Kidney epithelial cell (primary cell): ENCODE data around the gene DMAC1. TPM values are rescaled to one million over a fixed set of nuclear protein-coding genes. Genes with fewer than 3 reads are reported as not detected.

Experiments used
- DNase-seq: peaks from one replicate; pipeline ENCODE4 v3.0.0-alpha.2; 2010; ENCODE audit warnings: low read depth
- H3K27me3 ChIP-seq: 2 replicates; pipeline ENCODE4 v1.6.0; 2011; ENCODE audit warnings: low read length; ENCODE audit not compliant: control insufficient read depth, insufficient read depth
- H3K36me3 ChIP-seq: 2 replicates; pipeline ENCODE4 v1.5.1; 2011; ENCODE audit warnings: low read length; ENCODE audit not compliant: control insufficient read depth, insufficient read depth
- H3K4me3 ChIP-seq: 2 replicates; pipeline ENCODE4 v1.5.1; 2011; ENCODE audit warnings: low read depth, mild to moderate bottlenecking, control low read depth, low read length
- total RNA-seq: library from RNA; depleted of rRNA; stranded (reverse); fragments of >200 nt; gene quantifications from 2 replicates; pipeline ENCODE4 v1.2.3, GENCODE V29; 2015
- TF ChIP-seq, protein P1 (sequence below): IDR thresholded peaks from 2 replicates; pipeline ENCODE4 v1.5.1; 2011; ENCODE audit warnings: mild to moderate bottlenecking, moderate library complexity, low read length, control low read depth, inconsistent platforms; ENCODE audit not compliant: insufficient read depth, poor library complexity, severe bottlenecking

DMAC1 gene
- total RNA-seq, 1 donor from 2014 or later: 15.3 TPM

DNA sequence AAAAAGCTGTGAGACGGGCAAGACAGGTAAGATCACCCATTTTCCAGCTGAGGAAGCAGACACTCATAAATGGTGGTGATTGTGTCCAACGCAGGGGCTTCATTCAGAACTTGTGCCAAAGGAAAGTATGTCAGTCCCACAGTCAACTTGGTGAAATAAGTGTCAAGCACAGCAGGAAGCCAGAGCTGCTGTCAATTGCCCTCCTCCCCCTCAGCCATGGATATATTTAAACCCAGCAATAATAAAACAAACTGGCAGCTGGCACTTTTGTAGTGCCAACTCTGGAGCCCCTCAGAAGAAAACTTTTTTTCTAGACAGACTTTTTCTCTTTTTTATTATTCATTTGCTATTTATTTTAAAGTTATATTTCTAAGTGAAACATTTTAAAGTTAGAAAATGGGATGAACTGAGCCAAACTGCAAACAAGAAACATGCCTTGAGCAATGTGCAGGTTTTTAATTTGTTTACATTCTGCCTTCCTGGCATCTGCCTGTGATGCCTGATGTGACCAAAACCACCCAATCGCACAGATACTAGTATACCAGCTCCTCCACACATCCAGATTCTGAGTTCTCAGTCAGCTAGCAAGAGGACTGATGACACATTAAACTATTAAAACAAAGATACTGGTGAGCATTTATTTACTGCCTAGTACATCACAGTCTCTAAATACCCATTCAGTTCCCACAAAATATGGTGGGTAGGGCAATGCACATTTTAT lies 17.0 kb downstream of the DMAC1 start:
- H3K4me3 ChIP-seq: no peak overlapping the region
- no peaks in the 10 kb centered on the region for H3K27me3 ChIP-seq
- no peak for DNase-seq
- no peaks in the 10 kb centered on the region for H3K36me3 ChIP-seq
- TF ChIP-seq, protein P1, sequence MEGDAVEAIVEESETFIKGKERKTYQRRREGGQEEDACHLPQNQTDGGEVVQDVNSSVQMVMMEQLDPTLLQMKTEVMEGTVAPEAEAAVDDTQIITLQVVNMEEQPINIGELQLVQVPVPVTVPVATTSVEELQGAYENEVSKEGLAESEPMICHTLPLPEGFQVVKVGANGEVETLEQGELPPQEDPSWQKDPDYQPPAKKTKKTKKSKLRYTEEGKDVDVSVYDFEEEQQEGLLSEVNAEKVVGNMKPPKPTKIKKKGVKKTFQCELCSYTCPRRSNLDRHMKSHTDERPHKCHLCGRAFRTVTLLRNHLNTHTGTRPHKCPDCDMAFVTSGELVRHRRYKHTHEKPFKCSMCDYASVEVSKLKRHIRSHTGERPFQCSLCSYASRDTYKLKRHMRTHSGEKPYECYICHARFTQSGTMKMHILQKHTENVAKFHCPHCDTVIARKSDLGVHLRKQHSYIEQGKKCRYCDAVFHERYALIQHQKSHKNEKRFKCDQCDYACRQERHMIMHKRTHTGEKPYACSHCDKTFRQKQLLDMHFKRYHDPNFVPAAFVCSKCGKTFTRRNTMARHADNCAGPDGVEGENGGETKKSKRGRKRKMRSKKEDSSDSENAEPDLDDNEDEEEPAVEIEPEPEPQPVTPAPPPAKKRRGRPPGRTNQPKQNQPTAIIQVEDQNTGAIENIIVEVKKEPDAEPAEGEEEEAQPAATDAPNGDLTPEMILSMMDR: no peak

DNA sequence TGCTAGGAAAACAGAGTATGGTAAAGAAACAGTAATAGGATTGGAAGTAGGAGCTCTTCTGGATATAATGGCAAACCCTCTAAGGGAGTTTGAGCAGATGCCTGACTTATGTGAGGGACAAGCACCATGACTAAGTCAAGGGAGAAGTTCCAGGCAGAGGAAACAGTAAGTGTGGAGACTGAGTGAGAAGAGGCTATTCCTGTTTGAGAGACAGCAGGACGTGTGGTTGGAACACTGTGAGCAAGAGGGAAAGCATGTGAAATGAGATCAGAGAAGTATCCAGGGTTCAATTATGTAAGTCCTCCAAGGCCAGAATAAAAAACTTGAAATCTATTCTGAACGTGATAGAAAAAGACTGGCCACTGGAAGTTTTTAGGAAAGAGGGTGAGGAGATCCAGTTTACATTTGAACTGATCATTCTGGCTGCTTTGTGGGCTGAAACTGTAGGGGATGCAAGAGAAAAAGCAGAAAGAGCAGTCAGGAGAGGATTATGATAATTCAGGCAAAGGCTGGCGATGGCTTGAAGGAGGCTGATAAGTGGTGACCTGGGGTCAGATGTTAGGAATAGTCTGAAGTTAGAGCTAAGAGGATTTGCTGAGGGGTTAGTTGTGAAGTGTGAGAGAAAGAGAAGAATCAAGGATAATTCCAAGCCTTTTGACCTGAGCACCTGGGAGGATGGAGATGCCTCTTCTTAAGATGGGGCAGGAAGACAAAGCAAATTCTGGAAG lies 19.2 kb downstream of the DMAC1 start:
- no peaks in the 10 kb centered on the region for H3K36me3 ChIP-seq
- no peak for DNase-seq
- TF ChIP-seq, protein P1: no peak
- H3K4me3 ChIP-seq: no peak overlapping the region
- no peaks in the 10 kb centered on the region for H3K27me3 ChIP-seq

DNA sequence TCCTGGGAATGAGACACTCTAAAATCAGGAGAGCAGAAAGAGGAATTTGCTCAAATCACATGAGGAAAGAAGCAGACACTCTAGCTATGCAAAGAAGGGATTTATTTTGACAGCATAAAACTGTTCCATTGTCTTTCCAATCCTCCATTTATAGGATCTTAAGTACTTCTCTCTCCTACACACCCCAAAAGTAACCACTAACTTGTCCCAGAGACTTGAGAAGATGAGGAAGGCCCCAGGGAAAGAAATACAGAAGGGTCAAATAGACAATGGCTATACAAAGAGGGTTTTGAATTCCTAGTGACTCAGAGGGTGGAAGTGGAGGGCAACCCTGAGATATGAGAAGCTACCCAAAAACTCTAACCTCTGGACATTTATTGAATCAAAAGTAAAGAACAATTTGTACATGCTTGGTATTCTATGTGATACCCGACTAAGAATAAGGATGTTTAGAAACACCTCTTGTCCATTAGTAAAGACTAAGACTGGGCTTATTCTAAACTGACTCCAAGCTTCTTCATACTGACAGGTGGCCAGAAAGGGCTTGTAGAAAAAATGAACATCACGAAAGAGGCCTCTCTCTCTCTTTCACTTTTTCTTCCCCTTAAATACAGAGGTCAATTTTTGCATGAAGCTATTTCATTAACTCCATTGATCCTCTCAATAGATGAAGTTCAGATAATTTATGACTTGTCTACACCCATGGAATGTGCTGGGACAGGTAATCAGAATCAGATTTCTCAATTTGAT lies 20.6 kb downstream of the DMAC1 start:
- no peaks in the 10 kb centered on the region for H3K36me3 ChIP-seq
- DNase-seq: no peak
- no peaks in the 10 kb centered on the region for H3K27me3 ChIP-seq
- TF ChIP-seq, protein P1: no peak
- H3K4me3 ChIP-seq: no peak overlapping the region

DNA sequence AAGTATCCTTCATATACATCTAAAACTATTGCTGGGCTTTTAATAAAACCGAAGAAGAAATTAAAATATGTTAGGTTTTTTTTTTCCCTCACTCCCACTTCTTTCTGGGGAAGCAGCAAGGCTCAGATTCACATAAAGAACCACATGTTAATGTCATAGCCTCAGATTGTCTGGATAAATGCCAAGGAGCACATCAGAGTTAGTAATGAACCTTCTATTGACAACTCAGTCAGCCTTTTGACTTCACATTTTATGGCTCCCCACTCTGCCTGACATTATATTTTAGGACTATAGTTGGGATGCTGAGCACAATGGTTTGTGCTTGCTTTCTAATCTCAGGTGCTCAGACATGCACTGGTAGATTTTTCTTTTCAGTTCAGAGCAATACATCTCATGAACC lies 21.8 kb downstream of the DMAC1 start:
- DNase-seq: no peak
- TF ChIP-seq, protein P1: no peak
- no peaks in the 10 kb centered on the region for H3K27me3 ChIP-seq

DNA sequence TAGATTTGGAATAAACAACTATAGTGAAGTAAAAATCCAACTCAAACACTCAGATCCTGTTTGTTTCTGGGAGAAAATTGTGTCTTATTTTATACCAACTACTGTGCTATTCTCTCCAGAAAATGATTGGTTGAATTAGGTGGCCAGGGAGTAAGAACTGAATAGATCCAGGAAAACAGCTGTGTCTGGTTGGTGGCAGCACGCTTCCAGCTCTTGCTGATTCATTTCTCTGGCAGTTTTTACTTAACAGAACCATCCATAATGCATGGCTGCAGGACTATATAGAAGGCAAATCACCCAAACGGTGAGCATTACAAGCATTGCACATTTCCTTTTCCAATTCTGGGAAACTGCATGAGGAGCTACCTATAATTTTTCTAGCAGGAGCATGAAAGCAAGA lies 29.5 kb downstream of the DMAC1 start:
- no peak for DNase-seq
- no peaks in the 10 kb centered on the region for H3K36me3 ChIP-seq
- TF ChIP-seq, protein P1: no peak
- H3K4me3 ChIP-seq: no peak overlapping the region
- no peaks in the 10 kb centered on the region for H3K27me3 ChIP-seq

More for the DNA sequence above, 21.8 kb downstream of the DMAC1 start:
- no peak overlapping the region for H3K4me3 ChIP-seq
- H3K36me3 ChIP-seq: no peaks in the 10 kb centered on the region
